ENCODE data around the gene EPB41L5.

- no peak for TF ChIP-seq CTCF (IDR thresholded peaks at IDR 0.05)
- TF ChIP-seq POLR2A (IDR thresholded peaks at IDR 0.05) = no peak
These were observed 119.8 kb downstream of the EPB41L5 start for GRCh38 chr2:120132691-120133090.

Data from ovary (tissue), 3 donors.